HEK293 (cell line): Measurements from ENCODE around the gene MN1.

Source experiments
- CTCF ChIA-PET: fragments of 350-600 bp; formaldehyde crosslinking; extraction: SDS; loops from one replicate; lab custom pipeline; 2021; ENCODE audit warnings: antibody characterized with exemption; lab: Yijun Ruan, JAX
- POLR2A ChIA-PET: fragments of 300-600 bp; formaldehyde crosslinking; extraction: SDS; loops from one replicate; lab custom pipeline; 2020; ENCODE audit warnings: antibody characterized with exemption, inconsistent platforms; lab: Yijun Ruan, JAX
- H3K27ac ChIP-seq: fragments of 200-500 bp; sonication (Bioruptor generic); 2 replicates; pipeline ENCODE4 v1.5.1; 2014; ENCODE audit warnings: low read depth, low read length, control low read depth, inconsistent platforms; ENCODE audit errors: extremely low read depth
- H3K36me3 ChIP-seq, 2 experiments: fragments of 200-500 bp in 1 of 2; sonication (Bioruptor generic) in 1 of 2; 1 replicate in 1 of 2; 2 replicates in 1 of 2; pipeline ENCODE4 v1.5.1; 2014 to 2017; ENCODE audit warnings: inconsistent platforms in 2 of 2, low read length in 2 of 2; ENCODE audit not compliant: control insufficient read depth in 2 of 2, insufficient read depth in 1 of 2
- H3K4me1 ChIP-seq: fragments of 200-500 bp; sonication (Bioruptor generic); 2 replicates; pipeline ENCODE4 v1.5.1; 2014; ENCODE audit warnings: mild to moderate bottlenecking, low read length, inconsistent platforms; ENCODE audit not compliant: control insufficient read depth, insufficient read depth
- H3K4me3 ChIP-seq: 2 replicates; pipeline ENCODE4 v1.5.1; 2011; ENCODE audit warnings: low read depth, mild to moderate bottlenecking, control low read depth, low read length, moderate library complexity
- H3K9me3 ChIP-seq: fragments of 200-500 bp; sonication (Bioruptor generic); 2 replicates; pipeline ENCODE4 v1.5.1; 2014; ENCODE audit warnings: low read depth, low read length, inconsistent platforms; ENCODE audit not compliant: control insufficient read depth, insufficient read depth
- EGR2 ChIP-seq: fragments of 450-650 bp; formaldehyde crosslinking; IDR thresholded peaks from 2 replicates; pipeline ENCODE4 v1.5.1; 2016; ENCODE audit warnings: low read depth, missing biosample characterization, missing genetic modification characterization
- GLI4 ChIP-seq: fragments of 450-650 bp; formaldehyde crosslinking; IDR thresholded peaks from 2 replicates; pipeline ENCODE4 v1.5.1; 2016; ENCODE audit warnings: missing biosample characterization, missing genetic modification characterization
- GLIS1 ChIP-seq: fragments of 450-650 bp; formaldehyde crosslinking; IDR thresholded peaks from 2 replicates; pipeline ENCODE4 v1.5.1; 2016; ENCODE audit warnings: missing biosample characterization, missing genetic modification characterization
- MEIS1 ChIP-seq: sonication (generic); formaldehyde crosslinking; IDR thresholded peaks from 2 replicates; pipeline ENCODE4 v1.8.1; 2022; ENCODE audit warnings: missing genetic modification reagents, mild to moderate bottlenecking, borderline replicate concordance
- PRDM1 ChIP-seq: fragments of 450-650 bp; formaldehyde crosslinking; IDR thresholded peaks from 2 replicates; pipeline ENCODE4; 2016; ENCODE audit warnings: missing biosample characterization, missing genetic modification characterization
- ZBTB10 ChIP-seq: fragments of 450-650 bp; formaldehyde crosslinking; IDR thresholded peaks from 2 replicates; pipeline ENCODE4 v1.5.1; 2016; ENCODE audit warnings: missing biosample characterization, missing genetic modification characterization
- ZBTB17 ChIP-seq: fragments of 450-650 bp; formaldehyde crosslinking; IDR thresholded peaks from 2 replicates; pipeline ENCODE4 v1.5.1; 2016; ENCODE audit warnings: missing biosample characterization, missing genetic modification characterization
- ZFHX2 ChIP-seq: fragments of 450-650 bp; formaldehyde crosslinking; conservative IDR thresholded peaks from 2 replicates; pipeline ENCODE4 v1.5.1; 2016; ENCODE audit warnings: missing biosample characterization, missing genetic modification characterization
- ZFP41 ChIP-seq: fragments of 450-650 bp; formaldehyde crosslinking; IDR thresholded peaks from 2 replicates; pipeline ENCODE4 v1.5.1; 2016; ENCODE audit warnings: missing biosample characterization, missing genetic modification characterization, borderline replicate concordance
- ZIC2 ChIP-seq: fragments of 450-650 bp; formaldehyde crosslinking; IDR thresholded peaks from 2 replicates; pipeline ENCODE4 v1.5.1; 2016; ENCODE audit warnings: missing biosample characterization, missing genetic modification characterization
- ZNF324 ChIP-seq: fragments of 450-650 bp; formaldehyde crosslinking; IDR thresholded peaks from 2 replicates; pipeline ENCODE4 v1.5.1; 2016; ENCODE audit warnings: missing biosample characterization, missing genetic modification characterization
- ZNF391 ChIP-seq: fragments of 450-650 bp; formaldehyde crosslinking; IDR thresholded peaks from 2 replicates; pipeline ENCODE4 v1.5.1; 2016; ENCODE audit warnings: low read depth, missing biosample characterization, missing genetic modification characterization, borderline replicate concordance
- ZNF423 ChIP-seq: fragments of 450-650 bp; formaldehyde crosslinking; IDR thresholded peaks from 2 replicates; pipeline ENCODE4 v1.5.1; 2016; ENCODE audit warnings: missing biosample characterization, missing genetic modification characterization
- ZNF560 ChIP-seq: fragments of 450-650 bp; formaldehyde crosslinking; IDR thresholded peaks from 2 replicates; pipeline ENCODE4 v1.5.1; 2017; ENCODE audit warnings: missing biosample characterization, missing genetic modification characterization, borderline replicate concordance
- ZNF580 ChIP-seq: fragments of 450-650 bp; formaldehyde crosslinking; IDR thresholded peaks from 2 replicates; pipeline ENCODE4 v1.5.1; 2016; ENCODE audit warnings: missing biosample characterization, missing genetic modification characterization
- ZNF623 ChIP-seq: fragments of 450-650 bp; formaldehyde crosslinking; IDR thresholded peaks from 2 replicates; pipeline ENCODE4 v1.5.1; 2016; ENCODE audit warnings: missing biosample characterization, missing genetic modification characterization
- ZNF639 ChIP-seq: fragments of 450-650 bp; formaldehyde crosslinking; IDR thresholded peaks from 2 replicates; pipeline ENCODE4 v1.5.1; 2016; ENCODE audit warnings: missing biosample characterization, missing genetic modification characterization
- ZNF670 ChIP-seq: fragments of 450-650 bp; formaldehyde crosslinking; IDR thresholded peaks from 2 replicates; pipeline ENCODE4 v1.5.1; 2016; ENCODE audit warnings: missing biosample characterization, missing genetic modification characterization, low read depth

Gene MN1

GRCh38 chr22:27768027-27768653 is 33.4 kb downstream of the MN1 start:
- Histone ChIP-seq H3K4me1 (no peaks in the 10 kb centered on the region), H3K4me3 (no peak overlapping the region), H3K9me3 (no peaks in the 10 kb centered on the region), H3K36me3 (peaks cover 0 to 11% of the 10 kb centered on the region in 2 experiments; a peak in 1 of 3 replicates), H3K27ac (no peak overlapping the region)
- CTCF ChIA-PET = interaction anchor here (0.6 to 0.7 kb wide), 2 partner anchors 49 to 853 kb away, joined by 4 to 5 read pairs; no protein-coding TSS in a partner anchor
- TF ChIP-seq ZBTB17 (tag by site-specific recombination) (no peak), ZFP41 (tag by site-specific recombination) (no peak), ZNF639 (tag by site-specific recombination) (no peak), ZNF324 (tag by site-specific recombination) (no peak), ZFHX2 (tag by site-specific recombination) (peak; percentile 8; the same call in 1 of the 2 replicates), EGR2 (tag by site-specific recombination) (peak; percentile 69), GLI4 (tag by site-specific recombination) (no peak), ZNF423 (tag by site-specific recombination) (no peak), GLIS1 (peak; percentile 43; the same call in 1 of the 2 replicates), ZBTB10 (tag by site-specific recombination) (no peak)
- POLR2A ChIA-PET = interaction anchor here (0.5 to 0.7 kb wide), 3 partner anchors 19 to 106 kb away, joined by 3 to 7 read pairs (median 3); no protein-coding TSS in a partner anchor

GRCh38 chr22:27766679-27767078 is 34.9 kb downstream of the MN1 start:
- TF ChIP-seq PRDM1 (no peak), ZNF670 (tag by site-specific recombination) (no peak), ZNF391 (tag by site-specific recombination) (peak; percentile 100), ZNF623 (tag by site-specific recombination) (no peak)
- Histone ChIP-seq H3K36me3 (peaks cover 0 to 11% of the 10 kb centered on the region in 2 experiments; a peak in 1 of 3 replicates), H3K9me3 (no peaks in the 10 kb centered on the region), H3K4me3 (no peak overlapping the region), H3K27ac (no peak overlapping the region), H3K4me1 (no peaks in the 10 kb centered on the region)
- ChIA-PET CTCF (no interaction called here), POLR2A (no interaction called here)

- Histone ChIP-seq H3K4me1 (no peaks in the 10 kb centered on the region), H3K27ac (no peak overlapping the region), H3K9me3 (no peaks in the 10 kb centered on the region), H3K36me3 (peaks cover 0 to 11% of the 10 kb centered on the region in 2 experiments; a peak in 1 of 3 replicates), H3K4me3 (no peak overlapping the region)
- POLR2A ChIA-PET = no interaction called here
- CTCF ChIA-PET = interaction anchor here (0.6 kb wide), 1 partner anchor 345 kb away, joined by 3 read pairs; no protein-coding TSS in a partner anchor
- TF ChIP-seq ZNF560 (tag by site-specific recombination) = no peak
- TF ChIP-seq ZNF580 (tag by site-specific recombination) = no peak
- TF ChIP-seq MEIS1 (CRISPR knock-in tag) = no peak
- peak; percentile 59 for TF ChIP-seq ZIC2
Observed at GRCh38 chr22:27765706-27766291, 35.8 kb downstream of the MN1 start.
